Lung (tissue), 12 donors: ENCODE measurements around the gene TNS4. TPM values are rescaled to one million over a fixed set of nuclear protein-coding genes. Genes with fewer than 3 reads are reported as not detected.

Experiments
- ATAC-seq: fragments of 200-7000 bp; cut with Tn5 transposase; one replicate; pipeline ENCODE4 v1.9.1; 2020; ENCODE audit warnings: moderate number of reproducible peaks; ENCODE audit not compliant: insufficient read depth, low FRiP score
- DNase-seq, 3 donors: peaks; one replicate each; pipeline ENCODE4 v3.0.0-alpha.2; 2013 to 2017
- H3K27ac ChIP-seq, 2 donors: one replicate each; pipeline ENCODE4 v1.5.1; 2013; ENCODE audit warnings: mild to moderate bottlenecking in 2 of 2, moderate library complexity in 2 of 2, control low read depth in 1 of 2, inconsistent platforms in 1 of 2, low read depth in 1 of 2, low read length in 1 of 2
- H3K27me3 ChIP-seq, 3 donors: one replicate each; pipeline ENCODE4 v1.5.1; 2013; ENCODE audit warnings: low read length in 2 of 3; ENCODE audit not compliant: control insufficient read depth in 3 of 3, insufficient read depth in 3 of 3
- H3K36me3 ChIP-seq, 4 donors: one replicate each; pipeline ENCODE4 v1.5.1; 2013; ENCODE audit warnings: low read length in 4 of 4, mild to moderate bottlenecking in 1 of 4, moderate library complexity in 1 of 4; ENCODE audit not compliant: control insufficient read depth in 4 of 4, insufficient read depth in 4 of 4
- H3K4me1 ChIP-seq, 5 donors: one replicate each; pipeline ENCODE4 v1.5.1; 2013; ENCODE audit warnings: low read length in 5 of 5, mild to moderate bottlenecking in 2 of 5, moderate library complexity in 1 of 5; ENCODE audit not compliant: control insufficient read depth in 5 of 5, insufficient read depth in 5 of 5
- H3K4me3 ChIP-seq: one replicate; pipeline ENCODE4 v1.5.1; 2013; ENCODE audit warnings: mild to moderate bottlenecking, control low read depth, moderate library complexity
- H3K9ac ChIP-seq, 2 donors: one replicate each; pipeline ENCODE4 v1.5.1; 2013; ENCODE audit warnings: low read length in 2 of 2, control low read depth in 1 of 2; ENCODE audit not compliant: insufficient read depth in 1 of 2
- H3K9me3 ChIP-seq, 4 donors: one replicate each; pipeline ENCODE4 v1.5.1; 2013; ENCODE audit warnings: low read length in 3 of 4, mild to moderate bottlenecking in 1 of 4, moderate library complexity in 1 of 4; ENCODE audit not compliant: control insufficient read depth in 4 of 4, insufficient read depth in 3 of 4
- CTCF ChIP-seq: IDR thresholded peaks from 2 replicates; pipeline ENCODE4 v1.5.1; 2012; ENCODE audit warnings: mild to moderate bottlenecking; ENCODE audit errors: control extremely low read depth, extremely low read depth
- WGBS, 2 donors: extraction: QIAGEN DNeasy Blood & Tissue Kit; methylation state at CpG; one replicate each; pipeline ENCODE4 v1.1.7; 2013; 5-methylcytosine and 5-hydroxymethylcytosine counted together
- polyA plus RNA-seq, 2 donors: library from polyadenylated mRNA; stranded (reverse); fragments of 200-250 nt; gene quantifications; one replicate each; pipeline ENCODE4 v1.2.1, GENCODE V29; 2013
- total RNA-seq, 2 donors: library from RNA; depleted of rRNA in 1 of 2; stranded (reverse); fragments of >200 nt in 1 of 2; gene quantifications; one replicate each; pipeline ENCODE4 v1.2.1, GENCODE V29; 2014 to 2021
- donor health status: control.
- donor health status: control.
- donor health status: Bipolar disorder and iron deficiency.
- donor health status: healthy.
- donor health status: DM: yes; HTN: yes; CAD: no.

The TNS4 gene
- total and polyA plus RNA-seq, 4 donors, result 0.17 to 6.8 (median 2.2) TPM

- no peaks in the 10 kb centered on the region for H3K36me3 ChIP-seq
These were observed 32.5 kb upstream of the TNS4 start for GRCh38 chr17:40533896-40534295.

GRCh38 chr17:40532520-40533253 lies 31.3 kb upstream of the TNS4 start:
- no peaks in the 10 kb centered on the region for H3K9me3 ChIP-seq
- no peaks in the 10 kb centered on the region for H3K36me3 ChIP-seq
- H3K4me1 ChIP-seq, result peaks cover 8 to 19% (median 16%) of the 10 kb centered on the region in 5 donors
- no peak for TF ChIP-seq CTCF
- H3K4me3 ChIP-seq, result no peak overlapping the region
- ATAC-seq (no peak), DNase-seq (peak in 1 of 3 donors; percentile 46)
- H3K27ac ChIP-seq, result peak overlapping the region in 1 of 2 donors; percentile 42
- H3K27me3 ChIP-seq, result no peaks in the 10 kb centered on the region
- peak overlapping the region in 1 of 2 donors; percentile 57 for H3K9ac ChIP-seq
- WGBS, 2 donors, result 40 to 44% methylated on average over 6 of the region's 6 CpGs

More at GRCh38 chr17:40533896-40534295, 32.5 kb upstream of the TNS4 start:
- no peak overlapping the region for H3K9ac ChIP-seq
- DNase-seq (no peak), ATAC-seq (no peak)
- peak overlapping the region in 1 of 2 donors; percentile 89 for H3K27ac ChIP-seq
- no peak overlapping the region for H3K4me3 ChIP-seq
- peaks cover 8 to 26% (median 18%) of the 10 kb centered on the region in 5 donors for H3K4me1 ChIP-seq
- H3K27me3 ChIP-seq, result no peaks in the 10 kb centered on the region
- no peak for TF ChIP-seq CTCF
- no peaks in the 10 kb centered on the region for H3K9me3 ChIP-seq
- 47 to 78% methylated on average over 4 of the region's 4 CpGs for WGBS, 2 donors

GRCh38 chr17:40531051-40531991 lies 29.9 kb upstream of the TNS4 start:
- DNase-seq (no peak), ATAC-seq (no peak)
- no peak overlapping the region for H3K9ac ChIP-seq

More at GRCh38 chr17:40531051-40531991, 29.9 kb upstream of the TNS4 start:
- Histone ChIP-seq H3K9me3 (no peaks in the 10 kb centered on the region), H3K36me3 (no peaks in the 10 kb centered on the region), H3K27me3 (no peaks in the 10 kb centered on the region), H3K4me1 (peaks cover 4 to 13% (median 12%) of the 10 kb centered on the region in 5 donors), H3K4me3 (no peak overlapping the region), H3K27ac (no peak overlapping the region)
- WGBS, 2 donors, result 88 to 89% methylated on average over 15 of the region's 15 CpGs
- no peak for TF ChIP-seq CTCF
